Measurements from ENCODE around the gene RPUSD1.

DNA sequence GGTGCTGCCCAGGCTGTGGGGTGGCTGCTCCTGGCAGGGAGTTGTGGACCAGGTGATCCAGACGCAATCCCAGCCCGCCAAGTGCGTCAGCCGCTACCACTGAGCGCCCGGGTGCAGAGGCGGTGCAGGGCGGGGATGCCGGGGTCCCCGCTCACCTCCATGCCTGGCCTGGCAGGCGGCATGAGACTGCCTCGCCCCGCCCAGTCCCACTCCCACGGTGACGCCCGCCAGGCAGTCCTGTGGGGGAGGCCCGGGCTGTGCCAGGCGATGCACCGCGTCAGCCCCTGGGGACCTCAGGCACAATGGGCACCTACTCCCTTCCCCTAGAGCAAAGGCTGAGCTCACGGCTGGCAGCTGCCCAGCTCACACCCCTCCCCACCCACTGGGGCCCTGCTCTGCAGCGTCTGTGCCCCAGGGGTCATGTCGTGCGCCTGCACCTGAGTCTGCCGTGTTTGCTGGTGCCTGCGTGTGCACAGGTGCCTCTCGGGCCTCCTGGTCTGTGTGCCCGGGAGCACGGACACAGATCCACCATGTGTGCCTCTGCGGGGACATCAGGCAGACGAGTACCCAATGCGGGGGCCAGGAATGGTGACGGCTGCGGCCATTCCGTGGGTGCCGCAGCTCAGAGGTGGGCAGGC is 5.3 kb downstream of the RPUSD1 start:
- TF ChIP-seq, protein P1, sequence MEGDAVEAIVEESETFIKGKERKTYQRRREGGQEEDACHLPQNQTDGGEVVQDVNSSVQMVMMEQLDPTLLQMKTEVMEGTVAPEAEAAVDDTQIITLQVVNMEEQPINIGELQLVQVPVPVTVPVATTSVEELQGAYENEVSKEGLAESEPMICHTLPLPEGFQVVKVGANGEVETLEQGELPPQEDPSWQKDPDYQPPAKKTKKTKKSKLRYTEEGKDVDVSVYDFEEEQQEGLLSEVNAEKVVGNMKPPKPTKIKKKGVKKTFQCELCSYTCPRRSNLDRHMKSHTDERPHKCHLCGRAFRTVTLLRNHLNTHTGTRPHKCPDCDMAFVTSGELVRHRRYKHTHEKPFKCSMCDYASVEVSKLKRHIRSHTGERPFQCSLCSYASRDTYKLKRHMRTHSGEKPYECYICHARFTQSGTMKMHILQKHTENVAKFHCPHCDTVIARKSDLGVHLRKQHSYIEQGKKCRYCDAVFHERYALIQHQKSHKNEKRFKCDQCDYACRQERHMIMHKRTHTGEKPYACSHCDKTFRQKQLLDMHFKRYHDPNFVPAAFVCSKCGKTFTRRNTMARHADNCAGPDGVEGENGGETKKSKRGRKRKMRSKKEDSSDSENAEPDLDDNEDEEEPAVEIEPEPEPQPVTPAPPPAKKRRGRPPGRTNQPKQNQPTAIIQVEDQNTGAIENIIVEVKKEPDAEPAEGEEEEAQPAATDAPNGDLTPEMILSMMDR (IDR thresholded peaks at IDR 0.05) = no peak
- TF ChIP-seq POLR2A (IDR thresholded peaks at IDR 0.05) = no peak
